T-helper 1 cell treated with Interleukin-12 subunit alpha and Interleukin-12 subunit beta and Interleukin-4 antibody, amounts not matched to agents 30 μg/mL and 1 μg/mL, for 36 hours (primary cell): ENCODE data around the gene PRKCD.

Source experiments
- H3K27ac Mint-ChIP-seq: one replicate; pipeline ENCODE4 v1.8.0; 2021; ENCODE audit warnings: mild to moderate bottlenecking, mixed read lengths
- H3K27me3 Mint-ChIP-seq: one replicate; pipeline ENCODE4 v1.8.0; 2021; ENCODE audit warnings: low read depth, mixed read lengths
- H3K36me3 Mint-ChIP-seq: one replicate; pipeline ENCODE4 v1.8.0; 2021; ENCODE audit warnings: low read depth, mixed read lengths
- H3K4me1 Mint-ChIP-seq: one replicate; pipeline ENCODE4 v1.8.0; 2021; ENCODE audit warnings: low read depth, mixed read lengths
- H3K4me3 Mint-ChIP-seq: one replicate; pipeline ENCODE4 v1.8.0; 2021; ENCODE audit warnings: mild to moderate bottlenecking, moderate library complexity, mixed read lengths
- H3K9me3 Mint-ChIP-seq: one replicate; pipeline ENCODE4 v1.8.0; 2021; ENCODE audit warnings: mixed read lengths

Gene PRKCD

DNA sequence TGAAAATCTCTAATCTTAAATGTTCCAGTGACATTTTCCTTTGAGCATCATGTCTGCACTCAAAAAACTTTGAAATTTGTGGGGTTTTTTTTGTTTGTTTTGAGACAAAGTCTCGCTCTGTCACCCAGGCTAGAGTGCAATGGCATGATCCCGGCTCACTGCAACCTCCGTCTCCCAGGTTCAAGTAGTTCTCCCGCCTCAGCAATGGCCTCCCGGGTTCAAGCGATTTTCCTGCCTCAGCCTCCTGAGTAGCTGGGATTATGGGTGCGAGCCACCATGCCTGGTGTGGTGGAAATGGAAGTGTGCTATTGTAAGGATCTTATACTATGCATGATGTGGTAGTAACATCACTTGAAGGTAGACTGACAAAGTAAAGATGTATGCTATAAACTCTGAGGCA lies 52.3 kb downstream of the PRKCD start:
- H3K27me3 Mint-ChIP-seq = peaks cover 5% of the 10 kb centered on the region
- H3K36me3 Mint-ChIP-seq = peaks cover 1% of the 10 kb centered on the region
- H3K4me3 Mint-ChIP-seq = no peak overlapping the region
- H3K27ac Mint-ChIP-seq = no peak overlapping the region
- no peaks in the 10 kb centered on the region for H3K4me1 Mint-ChIP-seq
- no peaks in the 10 kb centered on the region for H3K9me3 Mint-ChIP-seq

GRCh38 chr3:53215816-53216215 lies 54.8 kb downstream of the PRKCD start:
- Mint-ChIP-seq H3K4me3 (no peak overlapping the region), H3K27me3 (peaks cover 5% of the 10 kb centered on the region), H3K36me3 (no peaks in the 10 kb centered on the region)

GRCh38 chr3:53216723-53217122 lies 55.7 kb downstream of the PRKCD start:
- H3K9me3 Mint-ChIP-seq = no peaks in the 10 kb centered on the region
- H3K36me3 Mint-ChIP-seq = no peaks in the 10 kb centered on the region
- H3K4me3 Mint-ChIP-seq = no peak overlapping the region
- peaks cover 4% of the 10 kb centered on the region for H3K4me1 Mint-ChIP-seq
- peaks cover 5% of the 10 kb centered on the region for H3K27me3 Mint-ChIP-seq
- H3K27ac Mint-ChIP-seq = no peak overlapping the region

More at GRCh38 chr3:53215816-53216215, 54.8 kb downstream of the PRKCD start:
- H3K27ac Mint-ChIP-seq = no peak overlapping the region
- no peaks in the 10 kb centered on the region for H3K9me3 Mint-ChIP-seq
- H3K4me1 Mint-ChIP-seq = peaks cover 4% of the 10 kb centered on the region

- Mint-ChIP-seq H3K27ac (no peak overlapping the region), H3K9me3 (no peaks in the 10 kb centered on the region), H3K36me3 (no peaks in the 10 kb centered on the region), H3K27me3 (peaks cover 5% of the 10 kb centered on the region), H3K4me1 (peaks cover 4% of the 10 kb centered on the region), H3K4me3 (no peak overlapping the region)
Measured at GRCh38 chr3:53217175-53217574, 56.2 kb downstream of the PRKCD start.

DNA sequence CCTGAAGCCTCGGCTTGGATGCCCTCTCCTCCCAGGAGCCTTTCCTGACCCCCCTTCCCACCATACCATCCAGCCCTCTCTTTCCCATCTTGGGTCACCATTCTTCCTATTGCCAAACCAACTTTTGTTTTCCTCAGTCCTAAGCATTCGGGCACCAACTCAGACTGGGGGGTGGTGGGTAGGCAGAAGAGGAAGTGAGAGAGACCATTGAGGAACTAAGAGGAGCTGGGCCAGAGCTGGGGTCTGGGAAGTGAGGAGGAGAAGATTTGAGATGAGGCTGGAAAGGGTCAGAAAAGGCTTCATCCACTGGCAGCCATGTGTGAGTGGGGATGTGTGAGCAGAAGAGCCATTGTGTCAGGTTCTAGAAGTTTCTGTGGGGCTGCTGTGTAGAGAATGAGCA lies 57.1 kb downstream of the PRKCD start:
- Mint-ChIP-seq H3K27ac (no peak overlapping the region), H3K27me3 (peaks cover 5% of the 10 kb centered on the region), H3K4me3 (no peak overlapping the region), H3K9me3 (no peaks in the 10 kb centered on the region), H3K4me1 (peaks cover 4% of the 10 kb centered on the region), H3K36me3 (no peaks in the 10 kb centered on the region)

DNA sequence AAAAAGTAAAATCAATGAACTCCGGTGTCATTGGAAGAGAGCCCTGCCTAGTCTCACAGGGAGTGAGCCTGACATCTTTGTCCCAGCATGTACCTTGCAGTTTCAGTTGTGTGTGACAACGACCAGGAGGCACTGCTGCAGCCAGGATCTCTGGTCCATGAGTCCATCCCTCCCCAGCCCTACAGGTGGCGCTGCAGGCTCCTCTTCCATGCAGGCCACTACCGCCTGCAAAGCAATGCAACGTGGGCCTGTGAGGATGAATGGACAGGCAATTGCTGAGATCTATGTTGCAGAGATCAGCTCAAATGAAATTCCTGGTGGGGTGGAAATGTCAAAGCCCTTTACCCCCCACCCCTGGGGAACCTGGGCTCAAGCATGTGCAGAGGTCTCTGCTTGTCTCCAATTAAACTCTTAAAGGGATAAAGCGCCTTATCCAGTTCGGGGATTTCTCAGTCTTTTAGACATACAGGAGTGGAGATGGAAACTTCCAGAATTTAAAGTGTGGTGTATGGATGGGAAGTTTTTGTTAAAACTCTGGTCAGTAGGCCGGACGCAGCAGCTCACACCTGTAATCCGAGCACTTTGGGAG lies 59.0 kb downstream of the PRKCD start:
- Mint-ChIP-seq H3K27me3 (peaks cover 5% of the 10 kb centered on the region), H3K4me3 (no peak overlapping the region), H3K27ac (no peak overlapping the region), H3K4me1 (peaks cover 4% of the 10 kb centered on the region), H3K9me3 (no peaks in the 10 kb centered on the region), H3K36me3 (peaks cover 2% of the 10 kb centered on the region)

GRCh38 chr3:53221345-53221744 lies 60.3 kb downstream of the PRKCD start:
- peaks cover 7% of the 10 kb centered on the region for H3K36me3 Mint-ChIP-seq
- no peaks in the 10 kb centered on the region for H3K9me3 Mint-ChIP-seq
- no peaks in the 10 kb centered on the region for H3K27me3 Mint-ChIP-seq
- peaks cover 4% of the 10 kb centered on the region for H3K4me1 Mint-ChIP-seq
- no peak overlapping the region for H3K27ac Mint-ChIP-seq
- no peak overlapping the region for H3K4me3 Mint-ChIP-seq

- H3K27ac Mint-ChIP-seq = no peak overlapping the region
- H3K9me3 Mint-ChIP-seq = no peaks in the 10 kb centered on the region
- no peaks in the 10 kb centered on the region for H3K27me3 Mint-ChIP-seq
- no peak overlapping the region for H3K4me3 Mint-ChIP-seq
- peaks cover 7% of the 10 kb centered on the region for H3K36me3 Mint-ChIP-seq
- H3K4me1 Mint-ChIP-seq = peaks cover 4% of the 10 kb centered on the region
Measured at GRCh38 chr3:53221827-53222182, 60.8 kb downstream of the PRKCD start.

DNA sequence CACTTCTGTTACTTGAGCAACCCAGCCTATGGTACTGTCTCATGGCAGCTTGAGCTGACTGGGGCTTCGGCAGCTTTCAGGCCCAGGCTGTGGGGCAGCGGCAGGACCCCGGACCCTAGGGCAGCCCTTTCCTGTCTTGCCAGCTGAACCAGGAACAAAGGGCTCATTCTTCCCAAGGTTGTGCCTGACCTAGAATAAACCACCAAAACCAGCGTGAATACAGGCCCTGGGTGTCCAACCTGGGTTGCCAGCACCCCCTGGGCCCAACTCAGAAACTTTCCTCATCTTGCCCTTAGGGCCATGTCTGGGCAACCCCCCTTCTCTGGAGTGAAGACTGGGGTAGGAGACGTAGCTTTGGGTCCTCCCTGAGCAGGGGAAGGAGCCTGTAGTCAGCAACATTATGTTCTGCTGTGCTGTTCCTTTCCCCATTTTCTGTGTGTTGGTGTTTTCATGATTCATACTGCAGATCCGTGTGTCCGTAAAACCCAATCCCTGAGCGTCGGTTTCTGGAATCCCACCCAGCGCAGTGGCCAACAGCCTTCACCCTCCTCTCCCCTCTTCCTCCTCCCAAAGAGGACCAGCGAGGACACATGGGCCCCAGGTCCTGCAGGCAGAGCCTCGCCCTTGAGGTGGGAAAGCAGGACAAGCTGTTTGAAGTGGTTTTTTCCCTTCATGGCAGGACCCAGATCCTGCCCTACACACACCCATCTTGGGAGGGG lies 61.3 kb downstream of the PRKCD start:
- no peak overlapping the region for H3K4me3 Mint-ChIP-seq
- no peaks in the 10 kb centered on the region for H3K9me3 Mint-ChIP-seq
- peaks cover 4% of the 10 kb centered on the region for H3K4me1 Mint-ChIP-seq
- peak overlapping the region; percentile 34 for H3K27ac Mint-ChIP-seq
- peaks cover 8% of the 10 kb centered on the region for H3K36me3 Mint-ChIP-seq
- no peaks in the 10 kb centered on the region for H3K27me3 Mint-ChIP-seq

DNA sequence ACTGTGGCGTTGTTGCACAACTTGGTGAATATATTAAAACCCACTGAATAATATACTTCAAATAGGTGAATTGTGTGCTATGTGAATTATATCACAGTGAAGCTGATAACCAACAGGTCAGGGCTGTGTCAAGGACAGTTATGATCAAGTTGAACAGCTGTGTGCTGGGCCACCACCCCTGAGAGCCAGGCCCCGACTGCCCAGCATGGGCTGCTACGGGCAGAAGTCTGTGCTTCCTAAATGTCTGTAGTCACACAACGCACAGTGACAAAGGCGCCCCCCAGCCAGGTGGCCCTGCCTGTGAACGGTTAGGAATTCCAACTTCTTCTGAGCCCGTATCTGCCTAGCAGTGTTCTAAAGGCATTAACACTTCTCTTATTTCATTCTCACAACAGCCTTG lies 62.0 kb downstream of the PRKCD start:
- H3K27ac Mint-ChIP-seq = no peak overlapping the region
- H3K4me3 Mint-ChIP-seq = no peak overlapping the region
- peaks cover 9% of the 10 kb centered on the region for H3K36me3 Mint-ChIP-seq
- no peaks in the 10 kb centered on the region for H3K27me3 Mint-ChIP-seq
- peaks cover 4% of the 10 kb centered on the region for H3K4me1 Mint-ChIP-seq
- no peaks in the 10 kb centered on the region for H3K9me3 Mint-ChIP-seq

DNA sequence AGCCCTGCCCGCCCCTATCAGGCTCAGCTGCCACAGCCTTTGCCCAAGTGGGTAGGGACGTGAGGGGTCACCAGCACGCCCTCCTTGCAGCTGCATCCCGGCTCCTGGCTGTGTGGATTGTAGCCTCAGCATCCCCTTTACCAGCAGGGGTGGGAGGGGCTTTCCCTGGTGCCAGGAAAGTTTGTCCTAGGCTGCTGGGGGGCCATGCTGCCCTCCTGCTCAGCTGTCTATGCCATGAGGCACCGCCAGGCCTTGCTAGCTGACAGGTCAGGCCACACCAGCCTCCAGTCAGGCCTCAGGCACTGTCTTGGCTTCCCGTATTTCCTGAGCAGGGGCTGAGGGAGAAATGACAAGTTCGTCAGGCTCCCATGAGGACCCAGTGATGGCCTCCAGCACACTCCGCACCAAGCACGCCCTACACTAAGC lies 62.5 kb downstream of the PRKCD start:
- Mint-ChIP-seq H3K4me3 (no peak overlapping the region), H3K4me1 (peaks cover 4% of the 10 kb centered on the region), H3K36me3 (peaks cover 11% of the 10 kb centered on the region), H3K27me3 (no peaks in the 10 kb centered on the region), H3K27ac (no peak overlapping the region), H3K9me3 (no peaks in the 10 kb centered on the region)

DNA sequence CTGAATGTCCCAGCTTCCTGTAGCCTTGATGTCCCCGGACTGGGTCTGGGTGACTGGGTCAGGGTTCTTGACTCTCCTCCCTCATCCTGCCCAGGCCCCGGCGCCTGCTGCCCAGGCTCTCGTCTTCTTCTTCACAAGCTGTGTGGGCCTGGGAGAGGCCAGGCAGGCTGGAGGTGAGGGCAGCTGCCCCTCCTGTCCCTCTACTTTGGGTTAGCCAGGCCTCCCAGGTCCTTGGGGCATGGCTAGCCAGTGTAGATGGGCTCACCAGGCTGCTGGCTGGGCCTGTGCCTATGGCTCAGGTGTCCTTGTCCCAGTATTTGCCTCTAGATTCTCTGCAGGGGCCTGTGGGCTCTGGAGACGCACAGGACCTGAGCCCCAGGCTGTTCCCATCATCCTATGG lies 63.0 kb downstream of the PRKCD start:
- no peaks in the 10 kb centered on the region for H3K27me3 Mint-ChIP-seq

DNA sequence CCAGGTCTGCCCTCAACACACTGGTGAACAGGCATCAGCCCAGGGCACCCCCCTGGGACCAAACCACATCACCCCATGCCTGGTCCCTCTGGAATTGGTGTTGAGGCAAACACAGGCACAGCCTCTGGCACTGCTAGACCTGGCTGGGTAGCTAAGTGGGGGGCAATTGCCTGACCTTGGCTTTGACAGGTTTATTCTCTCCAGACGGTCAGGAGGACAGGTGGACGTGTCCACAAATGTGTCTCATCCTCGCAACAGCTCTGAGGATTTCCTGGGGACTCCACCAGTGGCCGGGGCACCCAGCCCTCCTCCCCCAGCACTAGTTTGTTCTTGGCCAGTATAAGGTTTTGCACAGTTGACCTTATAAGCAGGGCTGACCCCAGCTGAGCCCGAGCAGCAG lies 63.5 kb downstream of the PRKCD start:
- H3K4me3 Mint-ChIP-seq = no peak overlapping the region
- H3K27me3 Mint-ChIP-seq = no peaks in the 10 kb centered on the region
- H3K4me1 Mint-ChIP-seq = peaks cover 4% of the 10 kb centered on the region
- H3K36me3 Mint-ChIP-seq = peaks cover 17% of the 10 kb centered on the region
- H3K9me3 Mint-ChIP-seq = no peaks in the 10 kb centered on the region
- H3K27ac Mint-ChIP-seq = no peak overlapping the region

More for the DNA sequence above, 63.0 kb downstream of the PRKCD start:
- Mint-ChIP-seq H3K4me3 (no peak overlapping the region), H3K9me3 (no peaks in the 10 kb centered on the region), H3K4me1 (peaks cover 4% of the 10 kb centered on the region), H3K27ac (no peak overlapping the region), H3K36me3 (peaks cover 15% of the 10 kb centered on the region)

- Mint-ChIP-seq H3K36me3 (peaks cover 19% of the 10 kb centered on the region), H3K9me3 (no peaks in the 10 kb centered on the region), H3K4me1 (no peaks in the 10 kb centered on the region), H3K27ac (no peak overlapping the region), H3K4me3 (no peak overlapping the region), H3K27me3 (no peaks in the 10 kb centered on the region)
Measured at GRCh38 chr3:53225181-53225580, 64.2 kb downstream of the PRKCD start.

GRCh38 chr3:53225651-53226050 lies 64.6 kb downstream of the PRKCD start:
- Mint-ChIP-seq H3K9me3 (no peaks in the 10 kb centered on the region), H3K4me1 (no peaks in the 10 kb centered on the region), H3K27ac (no peak overlapping the region), H3K36me3 (peaks cover 21% of the 10 kb centered on the region), H3K4me3 (no peak overlapping the region), H3K27me3 (no peaks in the 10 kb centered on the region)
